ENCODE data around the gene PDCD10.

The PDCD10 gene

GRCh38 chr3:167734498-167735232 lies at the start of gene PDCD10:
Gene PDCD10 (minus strand): TSS chr3:167734892. CDS start chr3:167720157, 14,735 bp downstream.
- DNase-seq (ENCODE audit: low read depth, low spot score): peak; percentile 98
- Histone ChIP-seq H3K36me3 (ENCODE audit: insufficient read depth, insufficient read length, low read length) (peaks cover 12% of the 10 kb centered on the region), H3K4me1 (ENCODE audit: insufficient read depth, insufficient read length) (no peaks in the 10 kb centered on the region), H3K9ac (ENCODE audit: insufficient read length, low read depth) (peak within 1 kb of the TSS; percentile 98), H3K27me3 (ENCODE audit: insufficient read depth, insufficient read length) (peaks cover 5% of the 10 kb centered on the region), H3K4me3 (ENCODE audit: insufficient read length, low read depth) (peak within 1 kb of the TSS; percentile 93), H3K9me3 (ENCODE audit: insufficient read depth, low read length) (no peaks in the 10 kb centered on the region)
- TF ChIP-seq YY1 (IDR thresholded peaks at IDR 0.05; ENCODE audit: insufficient read depth, insufficient read length) (no peak), SUZ12 (IDR thresholded peaks at IDR 0.05; ENCODE audit: extremely low read depth, insufficient read depth, insufficient read length) (no peak), ZNF274 (IDR thresholded peaks at IDR 0.05; ENCODE audit: low read depth, low read length) (no peak)

- Histone ChIP-seq H3K4me3 (ENCODE audit: insufficient read length, low read depth) (no peak overlapping the region), H3K9me3 (ENCODE audit: insufficient read depth, low read length) (no peaks in the 10 kb centered on the region), H3K9ac (ENCODE audit: insufficient read length, low read depth) (no peak overlapping the region), H3K27me3 (ENCODE audit: insufficient read depth, insufficient read length) (no peaks in the 10 kb centered on the region), H3K36me3 (ENCODE audit: insufficient read depth, insufficient read length, low read length) (no peaks in the 10 kb centered on the region), H3K4me1 (ENCODE audit: insufficient read depth, insufficient read length) (no peaks in the 10 kb centered on the region)
- no peak for DNase-seq (ENCODE audit: low read depth, low spot score)
- TF ChIP-seq ZNF274 (IDR thresholded peaks at IDR 0.05; ENCODE audit: low read depth, low read length) (no peak), YY1 (IDR thresholded peaks at IDR 0.05; ENCODE audit: insufficient read depth, insufficient read length) (no peak), SUZ12 (IDR thresholded peaks at IDR 0.05; ENCODE audit: extremely low read depth, insufficient read depth, insufficient read length) (no peak)
Observed at GRCh38 chr3:167783781-167784180, 49.1 kb upstream of the PDCD10 start.

GRCh38 chr3:167780214-167780883 lies 45.7 kb upstream of the PDCD10 start:
- Histone ChIP-seq H3K4me3 (ENCODE audit: insufficient read length, low read depth) (no peak overlapping the region), H3K9ac (ENCODE audit: insufficient read length, low read depth) (no peak overlapping the region), H3K36me3 (ENCODE audit: insufficient read depth, insufficient read length, low read length) (no peaks in the 10 kb centered on the region), H3K27me3 (ENCODE audit: insufficient read depth, insufficient read length) (no peaks in the 10 kb centered on the region), H3K9me3 (ENCODE audit: insufficient read depth, low read length) (peaks cover 10% of the 10 kb centered on the region; the same call in 1 of the 2 replicates), H3K4me1 (ENCODE audit: insufficient read depth, insufficient read length) (no peaks in the 10 kb centered on the region)
- no peak for TF ChIP-seq SUZ12 (IDR thresholded peaks at IDR 0.05; ENCODE audit: extremely low read depth, insufficient read depth, insufficient read length)
- TF ChIP-seq ZNF274 (IDR thresholded peaks at IDR 0.05; ENCODE audit: low read depth, low read length): no peak
- TF ChIP-seq YY1 (IDR thresholded peaks at IDR 0.05; ENCODE audit: insufficient read depth, insufficient read length): no peak
- DNase-seq (ENCODE audit: low read depth, low spot score): no peak

GRCh38 chr3:167777356-167777755 lies 42.7 kb upstream of the PDCD10 start:
- Histone ChIP-seq H3K4me1 (ENCODE audit: insufficient read depth, insufficient read length) (no peaks in the 10 kb centered on the region), H3K9ac (ENCODE audit: insufficient read length, low read depth) (no peak overlapping the region), H3K9me3 (ENCODE audit: insufficient read depth, low read length) (peaks cover 10% of the 10 kb centered on the region; the same call in 1 of the 2 replicates), H3K4me3 (ENCODE audit: insufficient read length, low read depth) (no peak overlapping the region), H3K27me3 (ENCODE audit: insufficient read depth, insufficient read length) (no peaks in the 10 kb centered on the region), H3K36me3 (ENCODE audit: insufficient read depth, insufficient read length, low read length) (no peaks in the 10 kb centered on the region)
- DNase-seq (ENCODE audit: low read depth, low spot score): no peak
- TF ChIP-seq YY1 (IDR thresholded peaks at IDR 0.05; ENCODE audit: insufficient read depth, insufficient read length) (no peak), ZNF274 (IDR thresholded peaks at IDR 0.05; ENCODE audit: low read depth, low read length) (no peak), SUZ12 (IDR thresholded peaks at IDR 0.05; ENCODE audit: extremely low read depth, insufficient read depth, insufficient read length) (no peak)

- no peaks in the 10 kb centered on the region for H3K27me3 ChIP-seq (ENCODE audit: insufficient read depth, insufficient read length)
- no peak overlapping the region for H3K9ac ChIP-seq (ENCODE audit: insufficient read length, low read depth)
- no peaks in the 10 kb centered on the region for H3K36me3 ChIP-seq (ENCODE audit: insufficient read depth, insufficient read length, low read length)
- no peaks in the 10 kb centered on the region for H3K4me1 ChIP-seq (ENCODE audit: insufficient read depth, insufficient read length)
- DNase-seq (ENCODE audit: low read depth, low spot score): no peak
- no peak overlapping the region for H3K4me3 ChIP-seq (ENCODE audit: insufficient read length, low read depth)
- peaks cover 10% of the 10 kb centered on the region; the same call in 1 of the 2 replicates for H3K9me3 ChIP-seq (ENCODE audit: insufficient read depth, low read length)
- TF ChIP-seq SUZ12 (IDR thresholded peaks at IDR 0.05; ENCODE audit: extremely low read depth, insufficient read depth, insufficient read length) (no peak), YY1 (IDR thresholded peaks at IDR 0.05; ENCODE audit: insufficient read depth, insufficient read length) (no peak), ZNF274 (IDR thresholded peaks at IDR 0.05; ENCODE audit: low read depth, low read length) (no peak)
Observed at GRCh38 chr3:167776066-167776685, 41.5 kb upstream of the PDCD10 start.

- Histone ChIP-seq H3K4me3 (ENCODE audit: insufficient read length, low read depth) (no peak overlapping the region), H3K36me3 (ENCODE audit: insufficient read depth, insufficient read length, low read length) (no peaks in the 10 kb centered on the region), H3K27me3 (ENCODE audit: insufficient read depth, insufficient read length) (no peaks in the 10 kb centered on the region), H3K9me3 (ENCODE audit: insufficient read depth, low read length) (peaks cover 10% of the 10 kb centered on the region; the same call in 1 of the 2 replicates), H3K9ac (ENCODE audit: insufficient read length, low read depth) (no peak overlapping the region), H3K4me1 (ENCODE audit: insufficient read depth, insufficient read length) (no peaks in the 10 kb centered on the region)
- TF ChIP-seq SUZ12 (IDR thresholded peaks at IDR 0.05; ENCODE audit: extremely low read depth, insufficient read depth, insufficient read length): no peak
- TF ChIP-seq ZNF274 (IDR thresholded peaks at IDR 0.05; ENCODE audit: low read depth, low read length): no peak
- no peak for TF ChIP-seq YY1 (IDR thresholded peaks at IDR 0.05; ENCODE audit: insufficient read depth, insufficient read length)
- DNase-seq (ENCODE audit: low read depth, low spot score): no peak
Observed at GRCh38 chr3:167773584-167773983, 38.9 kb upstream of the PDCD10 start.

GRCh38 chr3:167772992-167773391 lies 38.3 kb upstream of the PDCD10 start:
- Histone ChIP-seq H3K9ac (ENCODE audit: insufficient read length, low read depth) (no peak overlapping the region), H3K4me3 (ENCODE audit: insufficient read length, low read depth) (no peak overlapping the region), H3K9me3 (ENCODE audit: insufficient read depth, low read length) (peaks cover 5% of the 10 kb centered on the region; the same call in 1 of the 2 replicates), H3K36me3 (ENCODE audit: insufficient read depth, insufficient read length, low read length) (no peaks in the 10 kb centered on the region), H3K27me3 (ENCODE audit: insufficient read depth, insufficient read length) (no peaks in the 10 kb centered on the region), H3K4me1 (ENCODE audit: insufficient read depth, insufficient read length) (no peaks in the 10 kb centered on the region)
- DNase-seq (ENCODE audit: low read depth, low spot score): no peak
- TF ChIP-seq ZNF274 (IDR thresholded peaks at IDR 0.05; ENCODE audit: low read depth, low read length): no peak
- TF ChIP-seq SUZ12 (IDR thresholded peaks at IDR 0.05; ENCODE audit: extremely low read depth, insufficient read depth, insufficient read length): no peak
- TF ChIP-seq YY1 (IDR thresholded peaks at IDR 0.05; ENCODE audit: insufficient read depth, insufficient read length): no peak

Data from NT2/D1 (cell line).